Measurements from ENCODE around the gene PRTFDC1. TPM values are rescaled to one million over a fixed set of nuclear protein-coding genes. Genes with fewer than 3 reads are reported as not detected.

PRTFDC1 gene
- total RNA-seq, 1 experiment from 2014 or later, result not detected

DNA sequence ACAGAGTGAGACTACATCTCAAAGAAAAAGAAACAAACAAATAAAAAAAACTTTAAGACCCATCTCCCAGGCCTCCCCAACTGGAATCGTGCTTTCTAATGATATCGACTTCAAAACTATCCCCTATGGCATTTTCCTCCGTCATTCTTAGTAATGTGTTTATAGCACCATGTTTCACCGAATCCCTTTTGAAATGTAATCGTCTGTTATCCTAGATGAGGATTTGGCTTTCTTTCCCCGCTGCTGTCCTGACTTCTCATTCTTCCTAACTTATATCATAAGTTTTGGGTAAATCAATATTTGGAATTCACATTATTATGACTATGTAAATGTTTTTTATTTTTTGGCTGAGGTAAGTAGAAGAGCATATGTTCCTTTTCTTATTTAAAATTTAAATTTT, 151.5 kb downstream of the PRTFDC1 start:
- no TSS peak for BruUV-seq (replicated peaks)
- Mint-ChIP-seq H3K27me3 (ENCODE audit: insufficient read depth, unreplicated experiment) (no peaks in the 10 kb centered on the region), H3K4me3 (ENCODE audit: unreplicated experiment) (no peak overlapping the region), H3K4me1 (ENCODE audit: insufficient read depth, unreplicated experiment) (no peaks in the 10 kb centered on the region), H3K27ac (ENCODE audit: low read depth, unreplicated experiment) (no peak overlapping the region), H3K36me3 (ENCODE audit: insufficient read depth, unreplicated experiment) (no peaks in the 10 kb centered on the region), H3K9me3 (ENCODE audit: unreplicated experiment) (no peaks in the 10 kb centered on the region)
- ChIA-PET CTCF (interaction anchor here (0.8 to 1.2 kb wide), 3 partner anchors 10 to 115 kb away, joined by 3 to 4 read pairs (median 3); no protein-coding TSS in a partner anchor), POLR2A (no interaction called here)
- TF ChIP-seq, protein P1, sequence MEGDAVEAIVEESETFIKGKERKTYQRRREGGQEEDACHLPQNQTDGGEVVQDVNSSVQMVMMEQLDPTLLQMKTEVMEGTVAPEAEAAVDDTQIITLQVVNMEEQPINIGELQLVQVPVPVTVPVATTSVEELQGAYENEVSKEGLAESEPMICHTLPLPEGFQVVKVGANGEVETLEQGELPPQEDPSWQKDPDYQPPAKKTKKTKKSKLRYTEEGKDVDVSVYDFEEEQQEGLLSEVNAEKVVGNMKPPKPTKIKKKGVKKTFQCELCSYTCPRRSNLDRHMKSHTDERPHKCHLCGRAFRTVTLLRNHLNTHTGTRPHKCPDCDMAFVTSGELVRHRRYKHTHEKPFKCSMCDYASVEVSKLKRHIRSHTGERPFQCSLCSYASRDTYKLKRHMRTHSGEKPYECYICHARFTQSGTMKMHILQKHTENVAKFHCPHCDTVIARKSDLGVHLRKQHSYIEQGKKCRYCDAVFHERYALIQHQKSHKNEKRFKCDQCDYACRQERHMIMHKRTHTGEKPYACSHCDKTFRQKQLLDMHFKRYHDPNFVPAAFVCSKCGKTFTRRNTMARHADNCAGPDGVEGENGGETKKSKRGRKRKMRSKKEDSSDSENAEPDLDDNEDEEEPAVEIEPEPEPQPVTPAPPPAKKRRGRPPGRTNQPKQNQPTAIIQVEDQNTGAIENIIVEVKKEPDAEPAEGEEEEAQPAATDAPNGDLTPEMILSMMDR (IDR thresholded peaks at IDR 0.05; ENCODE audit: unreplicated experiment), result no peak
- no peak for DNase-seq (ENCODE audit: unreplicated experiment)
- intact Hi-C loops (cut with micrococcal nuclease), result no loop called here

Other genes starting within 250 kb of the PRTFDC1 start
- 75.4 and 85.1 TPM in 2 replicates for gene ARHGAP21, start 228.7 kb downstream of the PRTFDC1 start, total RNA-seq (2022)
- gene ENKUR, start 63.6 kb upstream of the PRTFDC1 start, total RNA-seq (2022), result 0.33 and 0.47 TPM in 2 replicates
- gene THNSL1, start 64.0 kb upstream of the PRTFDC1 start, total RNA-seq (2022), result 7.6 and 7.9 TPM in 2 replicates
- gene GPR158, start 222.4 kb upstream of the PRTFDC1 start, total RNA-seq (2022), result not detected in 2 replicates

Data from MCF 10A (cell line).